ENCODE results near the gene FAM81A.

Gene FAM81A

DNA sequence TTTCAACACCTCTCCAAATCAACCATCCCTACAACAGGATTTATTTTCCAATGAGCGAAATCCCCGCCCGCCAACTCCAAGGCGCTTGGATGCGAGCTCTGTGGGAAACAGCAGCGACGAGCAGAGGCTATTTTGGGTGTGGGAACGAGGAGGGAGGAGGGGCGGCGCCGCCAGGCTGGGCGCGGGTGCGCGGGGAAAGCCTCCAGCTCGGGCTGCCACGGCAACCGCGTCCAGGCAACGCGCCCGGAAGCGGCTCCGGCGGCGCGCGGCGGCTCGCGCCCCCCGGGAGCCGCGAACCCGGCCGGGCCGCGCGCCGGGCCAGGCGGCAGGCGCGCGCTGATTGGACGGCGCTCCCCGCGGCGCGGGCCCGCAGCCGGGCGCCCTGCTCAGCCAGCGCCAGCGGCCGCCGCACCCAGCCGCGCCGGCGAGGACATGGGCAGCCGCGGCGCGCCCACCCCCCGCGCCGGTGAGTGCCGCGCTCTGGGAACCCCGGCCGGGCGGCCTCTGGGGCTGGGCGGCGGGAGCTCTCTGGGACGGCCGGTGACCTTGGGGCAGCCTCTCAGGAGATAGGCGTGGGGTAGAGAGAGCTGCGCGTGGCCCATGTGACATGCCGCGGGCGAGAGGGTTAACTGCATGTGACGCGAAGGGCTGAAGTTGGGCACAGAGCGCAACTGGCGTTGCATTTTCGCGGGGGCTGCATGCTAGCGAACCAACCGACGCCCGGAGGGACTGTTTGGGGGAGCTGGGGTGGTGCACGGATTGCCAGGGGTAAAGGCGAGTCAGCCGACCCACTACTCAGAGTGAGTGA, at the start of gene FAM81A:
TSS of gene FAM81A (plus strand) at position 370 of the 808 bp plus-strand sequence. CDS start 20,441 bp downstream, outside the sequence.
- in situ Hi-C loops (cut with MboI; ENCODE audit: low sequenced_read_pairs, unreplicated experiment) = no loop called here
- peak; percentile 95 for DNase-seq (ENCODE audit: low spot score)

DNA sequence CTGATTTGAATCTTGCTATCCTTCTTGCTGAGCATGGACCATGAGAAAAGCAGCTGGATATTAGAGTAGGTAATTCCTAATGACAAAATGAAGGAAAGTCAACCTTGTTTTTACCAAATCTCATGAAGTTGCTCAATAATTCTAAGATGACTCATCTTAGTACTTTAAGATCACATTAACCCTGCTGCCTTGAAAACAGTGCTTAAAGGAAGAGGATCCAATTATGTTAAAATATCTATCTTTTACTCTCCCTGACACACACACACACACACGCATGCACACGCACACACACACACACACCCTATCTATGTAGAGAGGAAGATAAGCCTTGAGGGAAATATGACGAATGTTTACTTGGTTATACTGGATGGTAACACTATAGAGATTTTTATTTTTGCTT, 49.3 kb upstream of the FAM81A start:
- DNase-seq (ENCODE audit: low spot score) = no peak
- in situ Hi-C loops (cut with MboI; ENCODE audit: low sequenced_read_pairs, unreplicated experiment) = no loop called here
- TF ChIP-seq, protein P1, sequence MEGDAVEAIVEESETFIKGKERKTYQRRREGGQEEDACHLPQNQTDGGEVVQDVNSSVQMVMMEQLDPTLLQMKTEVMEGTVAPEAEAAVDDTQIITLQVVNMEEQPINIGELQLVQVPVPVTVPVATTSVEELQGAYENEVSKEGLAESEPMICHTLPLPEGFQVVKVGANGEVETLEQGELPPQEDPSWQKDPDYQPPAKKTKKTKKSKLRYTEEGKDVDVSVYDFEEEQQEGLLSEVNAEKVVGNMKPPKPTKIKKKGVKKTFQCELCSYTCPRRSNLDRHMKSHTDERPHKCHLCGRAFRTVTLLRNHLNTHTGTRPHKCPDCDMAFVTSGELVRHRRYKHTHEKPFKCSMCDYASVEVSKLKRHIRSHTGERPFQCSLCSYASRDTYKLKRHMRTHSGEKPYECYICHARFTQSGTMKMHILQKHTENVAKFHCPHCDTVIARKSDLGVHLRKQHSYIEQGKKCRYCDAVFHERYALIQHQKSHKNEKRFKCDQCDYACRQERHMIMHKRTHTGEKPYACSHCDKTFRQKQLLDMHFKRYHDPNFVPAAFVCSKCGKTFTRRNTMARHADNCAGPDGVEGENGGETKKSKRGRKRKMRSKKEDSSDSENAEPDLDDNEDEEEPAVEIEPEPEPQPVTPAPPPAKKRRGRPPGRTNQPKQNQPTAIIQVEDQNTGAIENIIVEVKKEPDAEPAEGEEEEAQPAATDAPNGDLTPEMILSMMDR (IDR thresholded peaks at IDR 0.05; ENCODE audit: borderline replicate concordance, control extremely low read depth, extremely low read depth, insufficient read depth, missing control alignments) = no peak

More for the DNA sequence above, at the start of gene FAM81A:
- TF ChIP-seq, protein P1 (IDR thresholded peaks at IDR 0.05; ENCODE audit: borderline replicate concordance, control extremely low read depth, extremely low read depth, insufficient read depth, missing control alignments) = no peak

DNA sequence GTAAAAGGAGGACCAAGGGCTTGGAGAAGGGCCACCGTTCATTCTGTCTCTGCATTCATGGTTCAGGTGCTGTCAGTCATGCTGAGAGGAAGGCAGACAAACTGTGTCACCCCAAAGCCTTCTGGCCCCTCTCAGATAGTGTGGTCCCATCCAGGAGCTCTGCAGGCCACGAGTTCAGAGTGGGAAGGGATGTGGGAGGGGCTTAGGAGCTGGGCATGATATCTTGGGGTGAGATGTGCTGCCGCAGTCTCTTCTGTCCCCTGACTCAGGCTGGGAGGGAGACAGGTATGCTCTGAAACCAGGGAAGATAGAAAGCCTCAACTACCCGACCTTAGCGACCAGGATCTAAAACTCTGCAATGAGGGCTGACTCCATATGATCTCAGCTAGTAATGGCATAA, 45.7 kb upstream of the FAM81A start:
- TF ChIP-seq, protein P1 (IDR thresholded peaks at IDR 0.05; ENCODE audit: borderline replicate concordance, control extremely low read depth, extremely low read depth, insufficient read depth, missing control alignments) = no peak
- no peak for DNase-seq (ENCODE audit: low spot score)
- in situ Hi-C loops (cut with MboI; ENCODE audit: low sequenced_read_pairs, unreplicated experiment) = no loop called here

DNA sequence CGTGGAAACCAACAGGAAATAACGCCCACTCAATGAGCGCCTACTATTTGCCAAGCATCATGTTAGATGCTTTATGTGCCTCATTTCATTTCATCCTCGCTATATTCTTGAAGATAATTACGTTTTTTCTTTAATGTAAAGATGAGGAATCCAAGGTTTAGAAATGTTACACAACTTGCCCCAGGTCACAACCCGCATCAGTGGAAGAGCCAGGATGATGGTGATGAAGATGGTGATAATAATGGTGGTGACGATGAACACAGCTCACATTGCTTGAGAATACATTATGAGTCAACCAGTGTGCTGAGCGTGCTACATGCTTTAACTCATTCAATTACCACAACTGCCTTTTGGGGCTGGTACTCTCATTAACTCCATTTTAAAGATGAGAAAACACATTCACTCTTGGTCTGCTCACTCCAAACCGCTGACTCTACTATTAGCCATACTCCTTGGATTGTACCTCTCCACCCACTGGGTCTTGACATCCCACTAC, 43.8 kb upstream of the FAM81A start:
- no peak for DNase-seq (ENCODE audit: low spot score)
- in situ Hi-C loops (cut with MboI; ENCODE audit: low sequenced_read_pairs, unreplicated experiment) = no loop called here
- TF ChIP-seq, protein P1 (IDR thresholded peaks at IDR 0.05; ENCODE audit: borderline replicate concordance, control extremely low read depth, extremely low read depth, insufficient read depth, missing control alignments) = no peak

DNA sequence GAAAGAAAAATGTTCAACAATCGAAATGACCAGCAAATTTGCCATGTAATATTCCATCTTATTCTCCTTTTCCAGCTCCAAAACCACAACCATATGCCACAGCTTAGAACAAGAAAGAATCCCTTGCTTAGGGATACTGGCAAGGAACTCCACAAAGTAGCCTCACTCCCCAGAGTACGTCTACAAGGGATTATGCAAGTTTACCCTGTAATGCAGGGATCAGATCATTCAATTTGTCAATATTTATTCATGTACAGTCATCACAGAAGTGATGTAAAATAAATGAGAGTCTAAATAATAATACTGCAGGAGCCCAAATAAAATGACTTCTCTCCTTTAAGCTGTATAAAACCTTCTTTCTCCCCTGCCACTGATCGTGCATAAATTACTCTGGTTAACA, 41.8 kb upstream of the FAM81A start:
- in situ Hi-C loops (cut with MboI; ENCODE audit: low sequenced_read_pairs, unreplicated experiment) = no loop called here
- TF ChIP-seq, protein P1 (IDR thresholded peaks at IDR 0.05; ENCODE audit: borderline replicate concordance, control extremely low read depth, extremely low read depth, insufficient read depth, missing control alignments) = no peak
- no peak for DNase-seq (ENCODE audit: low spot score)

DNA sequence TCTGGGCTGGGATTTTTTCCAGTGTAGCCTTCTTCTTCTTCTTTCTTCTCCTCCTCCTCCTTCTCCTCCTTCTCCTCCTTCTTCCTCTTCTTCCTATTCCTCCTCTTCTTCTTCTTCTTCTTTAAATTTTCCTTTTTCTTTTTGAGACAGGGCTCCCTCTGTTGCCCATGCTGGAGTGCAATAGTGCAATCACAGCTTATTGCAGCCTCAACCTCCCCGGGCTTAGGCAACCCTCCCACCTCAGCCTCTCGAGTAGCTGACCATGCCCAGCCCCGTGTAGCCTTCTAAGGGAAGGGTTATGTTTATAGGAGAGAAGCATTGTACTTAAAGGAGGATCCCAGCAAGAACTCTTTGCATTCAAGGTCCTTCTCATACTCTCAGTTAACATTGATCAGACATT, 41.3 kb upstream of the FAM81A start:
- in situ Hi-C loops (cut with MboI; ENCODE audit: low sequenced_read_pairs, unreplicated experiment) = no loop called here
- TF ChIP-seq, protein P1 (IDR thresholded peaks at IDR 0.05; ENCODE audit: borderline replicate concordance, control extremely low read depth, extremely low read depth, insufficient read depth, missing control alignments) = no peak
- DNase-seq (ENCODE audit: low spot score) = no peak
